ENCODE results near the gene AADAT.

Gene AADAT

GRCh38 chr4:170027181-170027829 lies 62.5 kb downstream of the AADAT start:
- DNase-seq: peak; percentile 98

- DNase-seq: peak; percentile 94
These were observed 63.3 kb downstream of the AADAT start, which contains the start of gene MFAP3L for GRCh38 chr4:170026253-170027021. Gene MFAP3L (minus strand): TSS chr4:170026395. CDS start chr4:170005877, 20,518 bp downstream.

- DNase-seq: peak; percentile 21
These were observed 64.1 kb downstream of the AADAT start for GRCh38 chr4:170025523-170026252.

- DNase-seq: no peak
These were observed 67.5 kb downstream of the AADAT start for GRCh38 chr4:170022211-170022610.

GRCh38 chr4:170017252-170017651 lies 72.5 kb downstream of the AADAT start:
- no peak for DNase-seq

- DNase-seq: no peak
These were observed 74.5 kb downstream of the AADAT start for GRCh38 chr4:170015285-170015684.

- peak; percentile 91 for DNase-seq
These were observed 75.3 kb downstream of the AADAT start for GRCh38 chr4:170014359-170015011.

- no peak for DNase-seq
These were observed 77.2 kb downstream of the AADAT start for GRCh38 chr4:170012629-170012958.

- no peak for DNase-seq
These were observed 77.7 kb downstream of the AADAT start for GRCh38 chr4:170011921-170012628.
